Measurements from ENCODE around the gene ZNF574.

DNA sequence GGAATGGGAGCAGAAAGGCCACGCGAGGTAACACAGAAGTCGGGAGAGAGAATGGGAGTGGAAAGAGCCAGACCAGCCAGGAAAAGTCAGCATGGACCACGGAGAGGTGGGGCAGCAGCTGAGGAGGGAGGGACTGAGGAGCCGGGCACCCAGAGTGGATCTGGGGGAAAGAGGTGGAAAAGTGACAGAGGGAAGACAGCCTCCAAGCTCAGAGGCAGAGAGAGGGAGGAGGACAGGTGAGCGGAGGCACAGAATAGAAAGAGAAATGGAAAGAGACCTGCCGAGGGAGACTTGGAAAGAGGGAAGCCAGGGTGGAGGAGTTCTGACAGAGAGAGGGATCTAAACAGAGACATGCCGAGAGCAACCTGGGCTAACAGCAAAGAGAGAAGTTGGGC, 7.6 kb upstream of the ZNF574 start:
- no peak for TF ChIP-seq POLR2AphosphoS5 (IDR thresholded peaks at IDR 0.05; ENCODE audit: low read depth)
- TF ChIP-seq, protein P1, sequence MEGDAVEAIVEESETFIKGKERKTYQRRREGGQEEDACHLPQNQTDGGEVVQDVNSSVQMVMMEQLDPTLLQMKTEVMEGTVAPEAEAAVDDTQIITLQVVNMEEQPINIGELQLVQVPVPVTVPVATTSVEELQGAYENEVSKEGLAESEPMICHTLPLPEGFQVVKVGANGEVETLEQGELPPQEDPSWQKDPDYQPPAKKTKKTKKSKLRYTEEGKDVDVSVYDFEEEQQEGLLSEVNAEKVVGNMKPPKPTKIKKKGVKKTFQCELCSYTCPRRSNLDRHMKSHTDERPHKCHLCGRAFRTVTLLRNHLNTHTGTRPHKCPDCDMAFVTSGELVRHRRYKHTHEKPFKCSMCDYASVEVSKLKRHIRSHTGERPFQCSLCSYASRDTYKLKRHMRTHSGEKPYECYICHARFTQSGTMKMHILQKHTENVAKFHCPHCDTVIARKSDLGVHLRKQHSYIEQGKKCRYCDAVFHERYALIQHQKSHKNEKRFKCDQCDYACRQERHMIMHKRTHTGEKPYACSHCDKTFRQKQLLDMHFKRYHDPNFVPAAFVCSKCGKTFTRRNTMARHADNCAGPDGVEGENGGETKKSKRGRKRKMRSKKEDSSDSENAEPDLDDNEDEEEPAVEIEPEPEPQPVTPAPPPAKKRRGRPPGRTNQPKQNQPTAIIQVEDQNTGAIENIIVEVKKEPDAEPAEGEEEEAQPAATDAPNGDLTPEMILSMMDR (conservative IDR thresholded peaks at IDR 0.05; ENCODE audit: low read depth in 2 of 2), result no peak
- no peak for TF ChIP-seq ZNF331 (CRISPR knock-in tag; IDR thresholded peaks at IDR 0.05; ENCODE audit: low read depth)
- TF ChIP-seq EZH2 (IDR thresholded peaks at IDR 0.05; ENCODE audit: low read depth, unreplicated experiment), result no peak
- TF ChIP-seq, protein P2, sequence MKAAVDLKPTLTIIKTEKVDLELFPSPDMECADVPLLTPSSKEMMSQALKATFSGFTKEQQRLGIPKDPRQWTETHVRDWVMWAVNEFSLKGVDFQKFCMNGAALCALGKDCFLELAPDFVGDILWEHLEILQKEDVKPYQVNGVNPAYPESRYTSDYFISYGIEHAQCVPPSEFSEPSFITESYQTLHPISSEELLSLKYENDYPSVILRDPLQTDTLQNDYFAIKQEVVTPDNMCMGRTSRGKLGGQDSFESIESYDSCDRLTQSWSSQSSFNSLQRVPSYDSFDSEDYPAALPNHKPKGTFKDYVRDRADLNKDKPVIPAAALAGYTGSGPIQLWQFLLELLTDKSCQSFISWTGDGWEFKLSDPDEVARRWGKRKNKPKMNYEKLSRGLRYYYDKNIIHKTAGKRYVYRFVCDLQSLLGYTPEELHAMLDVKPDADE (IDR thresholded peaks at IDR 0.05), result no peak
- TF ChIP-seq JUNB (IDR thresholded peaks at IDR 0.05; ENCODE audit: unreplicated experiment), result no peak
- TF ChIP-seq EZH2phosphoT487 (IDR thresholded peaks at IDR 0.05; ENCODE audit: unreplicated experiment), result no peak
- TF ChIP-seq CREB1 (CRISPR knock-in tag; IDR thresholded peaks at IDR 0.05; ENCODE audit: low read depth), result no peak
